Neuronal stem cell (in vitro differentiated cells): ENCODE measurements around the gene RNASEH2A.

Experiments used
- DNase-seq: peaks from one replicate; pipeline ENCODE4 v3.0.0-alpha.2; 2013; ENCODE audit warnings: low spot score
- H2AFZ ChIP-seq: one replicate; pipeline ENCODE4 v1.6.1; 2013; ENCODE audit warnings: mild to moderate bottlenecking, low read length, inconsistent platforms
- H2AK5ac ChIP-seq: 2 replicates; pipeline ENCODE4 v1.6.1; 2013; ENCODE audit warnings: low read depth, mild to moderate bottlenecking, inconsistent platforms, low read length, moderate library complexity, mixed read lengths
- H2BK120ac ChIP-seq: 2 replicates; pipeline ENCODE4 v1.6.1; 2013; ENCODE audit warnings: low read depth, mild to moderate bottlenecking, inconsistent platforms, low read length, moderate library complexity, mixed read lengths
- H2BK12ac ChIP-seq: one replicate; pipeline ENCODE4 v1.6.1; 2013; ENCODE audit warnings: low read length, inconsistent platforms
- H2BK15ac ChIP-seq: 2 replicates; pipeline ENCODE4 v1.6.1; 2013; ENCODE audit warnings: mild to moderate bottlenecking, low read length, inconsistent platforms, mixed read lengths
- H2BK5ac ChIP-seq: one replicate; pipeline ENCODE4 v1.6.1; 2013; ENCODE audit warnings: inconsistent platforms, mild to moderate bottlenecking, low read length, moderate library complexity
- H3K14ac ChIP-seq: one replicate; pipeline ENCODE4 v1.6.1; 2013; ENCODE audit warnings: low read length, inconsistent platforms
- H3K18ac ChIP-seq: 2 replicates; pipeline ENCODE4 v1.6.1; 2013; ENCODE audit warnings: low read length, inconsistent platforms
- H3K23ac ChIP-seq: 2 replicates; pipeline ENCODE4 v1.6.1; 2013; ENCODE audit warnings: low read depth, mild to moderate bottlenecking, mixed read lengths, low read length, inconsistent platforms; ENCODE audit not compliant: poor library complexity
- H3K27ac ChIP-seq: replicated peaks from 3 replicates; pipeline ENCODE4 v1.5.1; 2013; ENCODE audit warnings: low read length, inconsistent platforms
- H3K27me3 ChIP-seq, 3 experiments: 2 replicates each; pipeline ENCODE4 v1.6.1; 2013; ENCODE audit warnings: low read length in 3 of 3, mild to moderate bottlenecking in 2 of 3, inconsistent platforms in 1 of 3, low read depth in 1 of 3, mixed read lengths in 1 of 3, moderate library complexity in 1 of 3; ENCODE audit not compliant: control insufficient read depth in 3 of 3, insufficient read depth in 3 of 3
- H3K36me3 ChIP-seq, 2 donors: replicated peaks in 1 of 2; 2 replicates each; pipeline ENCODE4 v1.6.1; 2013; ENCODE audit warnings: low read length in 2 of 2; ENCODE audit not compliant: control insufficient read depth in 2 of 2, insufficient read depth in 2 of 2
- H3K4ac ChIP-seq: 2 replicates; pipeline ENCODE4 v1.6.1; 2013; ENCODE audit warnings: inconsistent platforms, mild to moderate bottlenecking, low read length, moderate library complexity
- H3K4me1 ChIP-seq, 2 donors: 1 replicate in 1 of 2; 2 replicates in 1 of 2; pipeline ENCODE4 v1.6.1; 2013; ENCODE audit warnings: low read length in 2 of 2, low read depth in 1 of 2; ENCODE audit not compliant: control insufficient read depth in 2 of 2, insufficient read depth in 1 of 2
- H3K4me2 ChIP-seq: one replicate; pipeline ENCODE4 v1.6.1; 2013; ENCODE audit warnings: mild to moderate bottlenecking, low read length, inconsistent platforms; ENCODE audit not compliant: insufficient read depth, poor library complexity, severe bottlenecking
- H3K4me3 ChIP-seq, 2 donors: 2 replicates each; pipeline ENCODE4 v1.5.1; 2013; ENCODE audit warnings: low read length in 2 of 2, mild to moderate bottlenecking in 2 of 2, inconsistent platforms in 1 of 2, moderate library complexity in 1 of 2
- H3K79me1 ChIP-seq: one replicate; pipeline ENCODE4 v1.6.1; 2013; ENCODE audit warnings: low read depth, mild to moderate bottlenecking, inconsistent platforms, low read length, moderate library complexity
- H3K9ac ChIP-seq: one replicate; pipeline ENCODE4 v1.6.1; 2013; ENCODE audit warnings: mild to moderate bottlenecking, low read depth, low read length, inconsistent platforms; ENCODE audit not compliant: poor library complexity
- H3K9me3 ChIP-seq, 2 donors: replicated peaks in 1 of 2; 2 replicates each; pipeline versions ENCODE3 to v1.6.1; 2013; ENCODE audit warnings: low read length in 2 of 2, mild to moderate bottlenecking in 2 of 2, inconsistent platforms in 1 of 2, low read depth in 1 of 2, mixed read lengths in 1 of 2, moderate library complexity in 1 of 2; ENCODE audit not compliant: control insufficient read depth in 2 of 2, insufficient read depth in 1 of 2
- H4K8ac ChIP-seq: one replicate; pipeline ENCODE4 v1.6.1; 2013; ENCODE audit warnings: low read depth, mild to moderate bottlenecking, inconsistent platforms, low read length, moderate library complexity
- H4K91ac ChIP-seq: one replicate; pipeline ENCODE4 v1.6.1; 2013; ENCODE audit warnings: low read length, low read depth, mild to moderate bottlenecking, inconsistent platforms; ENCODE audit not compliant: poor library complexity
- WGBS, 2 donors: extraction: QIAGEN DNeasy Blood & Tissue Kit; methylation state at CpG; one replicate each; pipeline ENCODE4 v1.1.7; 2013; ENCODE audit warnings: missing lambda C conversion rate in 2 of 2, mixed read lengths in 1 of 2; ENCODE audit not compliant: insufficient read length in 2 of 2, insufficient replicate concordance in 1 of 2; ENCODE audit errors: extremely low coverage in 2 of 2; 5-methylcytosine and 5-hydroxymethylcytosine counted together

The RNASEH2A gene

DNA sequence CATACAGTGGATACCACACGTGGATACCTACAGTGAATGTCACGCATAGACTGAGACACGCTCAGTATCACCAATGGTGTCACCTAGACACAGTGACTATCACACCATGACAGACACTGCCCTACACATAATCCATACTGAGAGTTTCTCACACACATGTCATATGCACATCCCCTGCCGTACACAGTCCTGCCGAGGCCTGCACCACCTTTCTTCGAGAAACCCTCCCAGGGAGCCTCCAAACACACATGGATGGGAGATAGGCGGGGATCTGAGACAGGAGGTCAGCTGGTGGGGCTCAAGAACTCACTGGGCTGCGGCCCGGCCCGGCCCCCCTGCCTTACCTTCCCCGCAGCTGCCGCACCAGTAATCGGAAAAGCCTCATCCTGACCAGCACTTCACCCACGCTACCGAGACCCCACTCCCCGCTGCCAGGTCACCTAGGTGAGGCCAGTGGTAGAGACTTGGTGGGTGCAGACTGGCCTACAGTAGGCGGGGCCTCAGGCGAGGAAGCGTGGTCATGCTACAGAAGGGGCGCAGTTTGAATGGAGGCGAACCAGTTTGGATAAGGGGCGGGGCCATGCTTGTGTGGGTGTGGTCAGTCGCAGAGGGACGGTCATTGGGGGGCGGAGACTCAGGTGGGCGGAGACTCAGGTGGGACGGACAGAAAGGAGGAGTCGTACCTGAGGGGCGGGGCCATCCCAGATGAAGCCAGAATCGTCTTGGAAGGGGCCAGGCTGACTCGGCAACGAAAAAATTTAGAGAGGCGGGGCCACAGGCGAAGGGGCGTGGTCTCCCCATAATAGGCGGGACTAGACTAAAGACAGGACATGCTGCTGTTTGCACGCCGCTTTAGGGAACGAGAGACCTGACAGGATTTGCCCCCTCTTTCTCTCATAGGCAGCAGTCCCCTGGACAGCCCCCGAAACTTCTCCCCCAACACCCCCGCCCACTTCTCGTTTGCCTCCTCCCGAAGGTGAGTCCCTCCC is 34.0 kb downstream of the RNASEH2A start:
- WGBS, 2 donors: no CpG with 5 or more reads among the region's 43 CpGs
- Histone ChIP-seq H3K36me3 (peaks cover 0 to 4% of the 10 kb centered on the region in 2 donors), H3K23ac (peak overlapping the region; percentile 45), H3K79me1 (no peaks in the 10 kb centered on the region), H4K8ac (no peak overlapping the region), H2BK120ac (no peak overlapping the region), H2BK15ac (no peak overlapping the region), H4K91ac (no peak overlapping the region), H2BK12ac (no peak overlapping the region), H3K14ac (peak overlapping the region; percentile 42), H3K18ac (peak overlapping the region; percentile 92), H2AK5ac (no peak overlapping the region), H3K4me3 (peak overlapping the region; percentile 20 to 78), H3K27ac (peak overlapping the region; percentile 88), H2AFZ (peak overlapping the region; percentile 50), H3K27me3 (peaks cover 0 to 14% (median 12%) of the 10 kb centered on the region in 3 experiments), H2BK5ac (no peak overlapping the region), H3K4me1 (peaks cover 10 to 18% of the 10 kb centered on the region in 2 donors), H3K9ac (peak overlapping the region; percentile 22), H3K4me2 (peak overlapping the region; percentile 84), H3K4ac (no peak overlapping the region), H3K9me3 (no peaks in the 10 kb centered on the region)
- DNase-seq: peak; percentile 98

DNA sequence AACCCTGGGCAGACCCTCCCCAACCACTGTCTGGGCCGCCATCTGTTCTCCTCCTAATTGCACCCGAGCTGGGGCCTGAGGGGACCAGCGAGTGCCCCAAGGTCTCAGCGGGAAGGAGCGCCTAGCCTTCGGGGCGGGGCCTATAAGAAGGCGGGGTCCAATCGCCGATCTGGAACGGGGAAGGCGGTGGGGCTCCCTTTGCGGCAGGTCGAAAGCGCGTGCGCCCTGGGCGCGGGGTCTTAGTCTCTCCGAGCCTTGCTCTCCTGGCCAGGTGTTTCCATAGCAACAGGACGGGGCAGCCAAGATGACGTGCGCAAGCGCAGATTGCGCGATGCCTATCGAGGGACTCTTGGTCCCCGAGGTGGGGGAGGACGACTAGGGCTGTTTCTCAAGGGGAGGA is 34.7 kb downstream of the RNASEH2A start:
- peak overlapping the region; percentile 88 for H3K27ac ChIP-seq

DNA sequence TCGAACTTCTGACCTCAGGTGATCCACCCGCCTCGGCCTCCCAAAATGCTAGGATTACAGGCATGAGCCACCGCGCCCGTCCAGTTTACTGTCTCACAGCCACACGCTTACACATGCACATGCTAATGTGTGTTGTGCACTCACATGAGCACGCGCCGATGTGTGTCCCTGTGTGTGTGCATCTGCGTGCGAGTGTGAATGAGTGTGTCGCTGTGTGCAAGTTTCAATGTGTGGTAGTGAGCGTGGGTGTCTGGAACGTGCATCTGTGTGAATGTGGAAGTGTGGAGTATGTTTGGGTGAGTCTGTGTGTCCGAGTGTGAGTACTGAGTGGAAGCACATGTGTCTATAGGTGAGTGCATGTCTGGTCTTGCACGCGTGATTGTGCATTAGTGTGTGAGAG is 36.1 kb downstream of the RNASEH2A start:
- Histone ChIP-seq H3K27me3 (no peaks in the 10 kb centered on the region), H3K4me1 (peaks cover 10 to 20% of the 10 kb centered on the region in 2 donors), H3K9ac (no peak overlapping the region), H3K18ac (no peak overlapping the region), H2BK12ac (peak overlapping the region; percentile 67), H2BK120ac (no peak overlapping the region), H2BK5ac (no peak overlapping the region), H2AFZ (no peak overlapping the region), H4K91ac (peak overlapping the region; percentile 1), H2BK15ac (no peak overlapping the region), H3K9me3 (no peaks in the 10 kb centered on the region), H3K4me3 (peak overlapping the region in 1 of 2 donors; percentile 27), H3K79me1 (no peaks in the 10 kb centered on the region), H2AK5ac (no peak overlapping the region), H4K8ac (no peak overlapping the region), H3K27ac (no peak overlapping the region), H3K14ac (no peak overlapping the region), H3K4me2 (no peak overlapping the region), H3K36me3 (peaks cover 0 to 4% of the 10 kb centered on the region in 2 donors), H3K23ac (peak overlapping the region; percentile 82), H3K4ac (no peak overlapping the region)
- WGBS, 2 donors: no CpG with 5 or more reads among the region's 18 CpGs
- no peak for DNase-seq

More for the DNA sequence above, 34.7 kb downstream of the RNASEH2A start:
- Histone ChIP-seq H3K9ac (peak overlapping the region; percentile 22), H3K9me3 (no peaks in the 10 kb centered on the region), H2BK12ac (no peak overlapping the region), H3K4me2 (peak overlapping the region; percentile 84), H3K18ac (peak overlapping the region; percentile 92), H2BK15ac (no peak overlapping the region), H4K91ac (no peak overlapping the region), H3K4me1 (peaks cover 10 to 18% of the 10 kb centered on the region in 2 donors), H3K36me3 (peaks cover 0 to 4% of the 10 kb centered on the region in 2 donors), H3K14ac (peak overlapping the region; percentile 42), H3K4me3 (peak overlapping the region; percentile 20 to 78), H4K8ac (no peak overlapping the region), H3K27me3 (peaks cover 0 to 8% (median 5%) of the 10 kb centered on the region in 3 experiments), H2AK5ac (no peak overlapping the region), H2AFZ (peak overlapping the region; percentile 50), H3K23ac (no peak overlapping the region), H3K79me1 (no peaks in the 10 kb centered on the region), H2BK5ac (no peak overlapping the region), H2BK120ac (no peak overlapping the region), H3K4ac (no peak overlapping the region)
- DNase-seq: peak; percentile 96
- no CpG with 5 or more reads among the region's 29 CpGs for WGBS, 2 donors

DNA sequence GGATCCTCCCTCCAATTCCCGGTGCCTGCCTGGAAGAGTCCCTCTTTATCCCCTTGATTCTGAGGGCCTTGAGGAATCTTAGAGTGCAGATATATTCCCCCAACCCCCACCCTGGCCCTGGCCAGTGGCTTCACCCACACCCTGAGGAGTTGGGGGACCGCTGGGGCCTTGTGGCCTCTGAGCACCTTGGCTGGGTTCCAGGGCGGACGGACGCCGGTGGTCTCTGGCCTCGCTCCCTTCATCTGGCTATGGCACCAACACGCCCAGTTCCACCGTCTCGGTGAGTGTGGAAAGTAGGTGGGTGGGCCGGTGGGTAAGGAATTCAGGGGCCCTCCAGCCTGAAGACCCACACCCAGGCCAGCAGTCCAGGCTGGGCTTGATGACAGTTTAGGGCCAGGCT is 36.9 kb downstream of the RNASEH2A start:
- H2BK120ac ChIP-seq: no peak overlapping the region

More for the DNA sequence above, 36.9 kb downstream of the RNASEH2A start:
- H4K8ac ChIP-seq: no peak overlapping the region
- H3K18ac ChIP-seq: no peak overlapping the region
- no peak overlapping the region for H3K4ac ChIP-seq
- no peak overlapping the region for H3K9ac ChIP-seq
- WGBS, 2 donors: no CpG with 5 or more reads among the region's 11 CpGs
- H2BK15ac ChIP-seq: no peak overlapping the region
- H2AFZ ChIP-seq: no peak overlapping the region
- DNase-seq: no peak
- peaks cover 0 to 8% of the 10 kb centered on the region in 2 donors for H3K36me3 ChIP-seq
- no peaks in the 10 kb centered on the region for H3K79me1 ChIP-seq
- H4K91ac ChIP-seq: no peak overlapping the region
- H2BK12ac ChIP-seq: no peak overlapping the region
- peaks cover 0 to 2% (median 0%) of the 10 kb centered on the region in 3 experiments for H3K27me3 ChIP-seq
- no peak overlapping the region for H3K23ac ChIP-seq
- H3K14ac ChIP-seq: no peak overlapping the region
- H3K4me2 ChIP-seq: no peak overlapping the region
- H3K4me3 ChIP-seq: no peak overlapping the region
- no peak overlapping the region for H3K27ac ChIP-seq
- no peaks in the 10 kb centered on the region for H3K9me3 ChIP-seq
- peaks cover 10 to 20% of the 10 kb centered on the region in 2 donors for H3K4me1 ChIP-seq
- no peak overlapping the region for H2AK5ac ChIP-seq
- no peak overlapping the region for H2BK5ac ChIP-seq
